GM23338 (cell line): ENCODE data around the gene TPST1. TPM values are rescaled to one million over a fixed set of nuclear protein-coding genes. Genes with fewer than 3 reads are reported as not detected.

Source experiments
- ATAC-seq: fragments of 200-7000 bp; cut with Tn5 transposase; 3 replicates; pipeline ENCODE4 v1.9.1; 2020
- DNase-seq: peaks from one replicate; pipeline ENCODE4 v3.0.0-alpha.2; 2015; ENCODE audit warnings: low spot score
- H2AFZ ChIP-seq: fragments of 200-600 bp; sonication (generic); 2 replicates; pipeline ENCODE4 v1.8.0; 2016; ENCODE audit warnings: antibody characterized with exemption, mild to moderate bottlenecking, moderate library complexity
- H3F3A ChIP-seq: fragments of 200-600 bp; sonication (generic); replicated peaks from 2 replicates; pipeline ENCODE4 v1.8.0; 2017; ENCODE audit warnings: antibody characterized with exemption, mixed run types, low read depth
- H3K27ac ChIP-seq: fragments of 200-600 bp; sonication (generic); 2 replicates; pipeline ENCODE4 v1.6.1; 2016; ENCODE audit warnings: low read depth
- H3K27me3 ChIP-seq: fragments of 200-600 bp; sonication (generic); 2 replicates; pipeline ENCODE4 v1.8.0; 2016; ENCODE audit warnings: mild to moderate bottlenecking, mixed run types, moderate library complexity; ENCODE audit not compliant: insufficient read depth
- H3K36me3 ChIP-seq: fragments of 200-600 bp; sonication (generic); 2 replicates; pipeline ENCODE4 v1.8.0; 2016; ENCODE audit warnings: mild to moderate bottlenecking; ENCODE audit not compliant: insufficient read depth
- H3K4me1 ChIP-seq: fragments of 200-600 bp; sonication (generic); 2 replicates; pipeline ENCODE4 v1.8.0; 2016; ENCODE audit warnings: mild to moderate bottlenecking, moderate library complexity; ENCODE audit not compliant: insufficient read depth
- H3K4me2 ChIP-seq: fragments of 200-600 bp; sonication (generic); 2 replicates; pipeline ENCODE4 v1.7.1; 2017; ENCODE audit warnings: mixed run types
- H3K4me3 ChIP-seq: fragments of 200-600 bp; sonication (generic); 2 replicates; pipeline ENCODE4 v1.6.1; 2016; ENCODE audit warnings: mixed run types
- H3K79me2 ChIP-seq: fragments of 200-600 bp; sonication (generic); replicated peaks from 2 replicates; pipeline ENCODE4 v1.8.0; 2017; ENCODE audit warnings: mild to moderate bottlenecking; ENCODE audit not compliant: insufficient read depth
- H3K9me2 ChIP-seq: fragments of 200-600 bp; sonication (generic); 2 replicates; pipeline ENCODE4 v1.8.0; 2017; ENCODE audit not compliant: insufficient read depth
- H4K20me1 ChIP-seq: fragments of 200-600 bp; sonication (generic); replicated peaks from 2 replicates; pipeline ENCODE4 v1.8.0; 2017; ENCODE audit warnings: mild to moderate bottlenecking; ENCODE audit not compliant: insufficient read depth
- H3K27ac Mint-ChIP-seq: 2 replicates; pipeline ENCODE4 v1.8.0; 2020; ENCODE audit warnings: inconsistent platforms, mild to moderate bottlenecking, moderate library complexity, mixed read lengths
- H3K27me3 Mint-ChIP-seq: 3 replicates; pipeline ENCODE4 v1.8.0; 2022; ENCODE audit warnings: low read depth, mild to moderate bottlenecking, moderate library complexity, mixed read lengths, inconsistent platforms; ENCODE audit not compliant: insufficient read depth, poor library complexity
- H3K36me3 Mint-ChIP-seq: 3 replicates; pipeline ENCODE4 v1.8.0; 2021; ENCODE audit warnings: low read depth, mild to moderate bottlenecking, inconsistent platforms, moderate library complexity, mixed read lengths
- H3K4me1 Mint-ChIP-seq: 3 replicates; pipeline ENCODE4 v1.8.0; 2020; ENCODE audit warnings: mild to moderate bottlenecking, inconsistent platforms, mixed read lengths
- H3K4me3 Mint-ChIP-seq: 3 replicates; pipeline ENCODE4 v1.8.0; 2021; ENCODE audit warnings: moderate library complexity, mild to moderate bottlenecking, inconsistent platforms, mixed read lengths
- H3K9me3 Mint-ChIP-seq: 3 replicates; pipeline ENCODE4 v1.8.0; 2020; ENCODE audit warnings: moderate library complexity, mild to moderate bottlenecking, inconsistent platforms, mixed read lengths
- CREB1 ChIP-seq: fragments of 250-450 bp; sonication (Bioruptor Pico); IDR thresholded peaks from 2 replicates; pipeline ENCODE4 v1.5.0; 2020; ENCODE audit warnings: low read depth, mild to moderate bottlenecking, moderate library complexity
- EZH2 ChIP-seq: fragments of 200-600 bp; sonication (generic); IDR thresholded peaks from one replicate; pipeline ENCODE4 v1.8.0; 2017; ENCODE audit warnings: antibody characterized with exemption, mild to moderate bottlenecking, low read depth; ENCODE audit not compliant: unreplicated experiment
- EZH2phosphoT487 ChIP-seq: fragments of 200-600 bp; sonication (generic); IDR thresholded peaks from one replicate; pipeline ENCODE4 v1.8.1; 2018; ENCODE audit warnings: antibody characterized with exemption; ENCODE audit not compliant: unreplicated experiment
- JUNB ChIP-seq: IDR thresholded peaks from one replicate; pipeline ENCODE4 v1.6.1; 2016; ENCODE audit warnings: antibody characterized with exemption; ENCODE audit not compliant: unreplicated experiment
- NANOG ChIP-seq: IDR thresholded peaks from 2 replicates; pipeline ENCODE4 v1.6.1; 2016; ENCODE audit warnings: antibody characterized with exemption, borderline replicate concordance
- POLR2AphosphoS5 ChIP-seq: IDR thresholded peaks from 2 replicates; pipeline ENCODE4 v1.6.1; 2016; ENCODE audit warnings: antibody characterized with exemption, low read depth
- STAT1 ChIP-seq: IDR thresholded peaks from one replicate; pipeline ENCODE4 v1.6.1; 2016; ENCODE audit warnings: antibody characterized with exemption; ENCODE audit not compliant: unreplicated experiment
- ZNF114 ChIP-seq: fragments of 250-450 bp; sonication (Bioruptor Pico); IDR thresholded peaks from 2 replicates; pipeline ENCODE4 v1.5.0; 2020; ENCODE audit warnings: mild to moderate bottlenecking, moderate library complexity
- ZNF331 ChIP-seq: fragments of 250-450 bp; sonication (Bioruptor Pico); IDR thresholded peaks from 2 replicates; pipeline ENCODE4 v1.5.0; 2020; ENCODE audit warnings: low read depth, mild to moderate bottlenecking, moderate library complexity
- polyA plus RNA-seq: library from polyadenylated mRNA; unstranded; fragments of >200 nt; fragmentation: Nextera tagmentation; extraction: Ambion mirVana; gene quantifications from 2 replicates; pipeline ENCODE4 v1.2.1, GENCODE V29; 2016
- total RNA-seq: library from RNA; depleted of rRNA; stranded (reverse); fragments of >200 nt; shearing (Covaris generic); gene quantifications from 2 replicates; pipeline ENCODE4 v1.2.3, GENCODE V29; 2014
- TF ChIP-seq, protein P1 (sequence below): fragments of 250-450 bp; sonication (Bioruptor Pico); IDR thresholded peaks from 2 replicates; pipeline ENCODE4 v1.5.0; 2020; ENCODE audit warnings: mild to moderate bottlenecking, moderate library complexity
- TF ChIP-seq, protein P2 (sequence below), 2 experiments: fragments of 200-600 bp in 1 of 2; sonication (generic) in 1 of 2; conservative IDR thresholded peaks; 2 replicates each; pipeline versions ENCODE4 v1.5.1 to v1.6.1; 2016 to 2017; ENCODE audit warnings: antibody characterized with exemption in 2 of 2, low read depth in 2 of 2, mild to moderate bottlenecking in 2 of 2, moderate library complexity in 1 of 2
- TF ChIP-seq, protein P3 (sequence below): IDR thresholded peaks from 2 replicates; pipeline ENCODE4 v1.6.1; 2016; ENCODE audit warnings: antibody characterized with exemption
- TF ChIP-seq, protein P4 (sequence below): IDR thresholded peaks from one replicate; pipeline ENCODE4 v1.6.1; 2018; ENCODE audit warnings: antibody characterized with exemption; ENCODE audit not compliant: unreplicated experiment

The TPST1 gene
- total and polyA plus RNA-seq, 2 experiments from 2014 or later = 10.7 to 19.2 TPM

DNA sequence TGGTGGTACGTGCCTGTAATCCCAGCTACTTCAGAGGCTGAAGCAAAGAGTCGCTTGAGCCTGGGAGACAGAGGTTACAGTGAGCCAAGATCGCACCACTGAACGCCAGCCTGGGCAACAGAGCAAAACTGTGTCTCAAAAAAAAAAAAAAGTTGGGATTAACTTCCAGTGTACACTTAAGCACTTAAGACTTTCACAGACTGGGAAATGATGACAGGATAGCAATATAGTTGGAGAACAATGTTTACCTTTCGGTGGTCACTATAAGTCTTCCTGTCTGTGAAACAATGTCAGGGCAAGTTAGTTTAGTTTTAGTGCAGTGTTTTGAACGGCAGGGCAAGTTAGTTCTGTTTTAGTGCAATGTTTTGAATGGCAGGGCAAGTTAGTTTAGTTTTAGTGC is 130.2 kb downstream of the TPST1 start:
- Histone ChIP-seq H3K36me3 (no peaks in the 10 kb centered on the region), H3K9me2 (no peaks in the 10 kb centered on the region), H3F3A (no peaks in the 10 kb centered on the region), H3K4me2 (no peak overlapping the region), H3K4me3 (no peak overlapping the region), H3K4me1 (no peaks in the 10 kb centered on the region), H4K20me1 (0 out of 2 replicates have a peak, but pooled peaks cover 5% of the 10 kb centered on the region), H3K27ac (no peak overlapping the region), H3K79me2 (no peaks in the 10 kb centered on the region), H3K27me3 (no peaks in the 10 kb centered on the region), H2AFZ (no peak overlapping the region)
- ATAC-seq (no peak), DNase-seq (no peak)
- Mint-ChIP-seq H3K36me3 (peaks cover 11% of the 10 kb centered on the region; the same call in 2 of the 3 replicates), H3K4me1 (no peaks in the 10 kb centered on the region), H3K4me3 (no peak overlapping the region), H3K9me3 (peaks cover 26% of the 10 kb centered on the region), H3K27me3 (peaks cover 4% of the 10 kb centered on the region), H3K27ac (no peak overlapping the region)
- TF ChIP-seq, protein P1, sequence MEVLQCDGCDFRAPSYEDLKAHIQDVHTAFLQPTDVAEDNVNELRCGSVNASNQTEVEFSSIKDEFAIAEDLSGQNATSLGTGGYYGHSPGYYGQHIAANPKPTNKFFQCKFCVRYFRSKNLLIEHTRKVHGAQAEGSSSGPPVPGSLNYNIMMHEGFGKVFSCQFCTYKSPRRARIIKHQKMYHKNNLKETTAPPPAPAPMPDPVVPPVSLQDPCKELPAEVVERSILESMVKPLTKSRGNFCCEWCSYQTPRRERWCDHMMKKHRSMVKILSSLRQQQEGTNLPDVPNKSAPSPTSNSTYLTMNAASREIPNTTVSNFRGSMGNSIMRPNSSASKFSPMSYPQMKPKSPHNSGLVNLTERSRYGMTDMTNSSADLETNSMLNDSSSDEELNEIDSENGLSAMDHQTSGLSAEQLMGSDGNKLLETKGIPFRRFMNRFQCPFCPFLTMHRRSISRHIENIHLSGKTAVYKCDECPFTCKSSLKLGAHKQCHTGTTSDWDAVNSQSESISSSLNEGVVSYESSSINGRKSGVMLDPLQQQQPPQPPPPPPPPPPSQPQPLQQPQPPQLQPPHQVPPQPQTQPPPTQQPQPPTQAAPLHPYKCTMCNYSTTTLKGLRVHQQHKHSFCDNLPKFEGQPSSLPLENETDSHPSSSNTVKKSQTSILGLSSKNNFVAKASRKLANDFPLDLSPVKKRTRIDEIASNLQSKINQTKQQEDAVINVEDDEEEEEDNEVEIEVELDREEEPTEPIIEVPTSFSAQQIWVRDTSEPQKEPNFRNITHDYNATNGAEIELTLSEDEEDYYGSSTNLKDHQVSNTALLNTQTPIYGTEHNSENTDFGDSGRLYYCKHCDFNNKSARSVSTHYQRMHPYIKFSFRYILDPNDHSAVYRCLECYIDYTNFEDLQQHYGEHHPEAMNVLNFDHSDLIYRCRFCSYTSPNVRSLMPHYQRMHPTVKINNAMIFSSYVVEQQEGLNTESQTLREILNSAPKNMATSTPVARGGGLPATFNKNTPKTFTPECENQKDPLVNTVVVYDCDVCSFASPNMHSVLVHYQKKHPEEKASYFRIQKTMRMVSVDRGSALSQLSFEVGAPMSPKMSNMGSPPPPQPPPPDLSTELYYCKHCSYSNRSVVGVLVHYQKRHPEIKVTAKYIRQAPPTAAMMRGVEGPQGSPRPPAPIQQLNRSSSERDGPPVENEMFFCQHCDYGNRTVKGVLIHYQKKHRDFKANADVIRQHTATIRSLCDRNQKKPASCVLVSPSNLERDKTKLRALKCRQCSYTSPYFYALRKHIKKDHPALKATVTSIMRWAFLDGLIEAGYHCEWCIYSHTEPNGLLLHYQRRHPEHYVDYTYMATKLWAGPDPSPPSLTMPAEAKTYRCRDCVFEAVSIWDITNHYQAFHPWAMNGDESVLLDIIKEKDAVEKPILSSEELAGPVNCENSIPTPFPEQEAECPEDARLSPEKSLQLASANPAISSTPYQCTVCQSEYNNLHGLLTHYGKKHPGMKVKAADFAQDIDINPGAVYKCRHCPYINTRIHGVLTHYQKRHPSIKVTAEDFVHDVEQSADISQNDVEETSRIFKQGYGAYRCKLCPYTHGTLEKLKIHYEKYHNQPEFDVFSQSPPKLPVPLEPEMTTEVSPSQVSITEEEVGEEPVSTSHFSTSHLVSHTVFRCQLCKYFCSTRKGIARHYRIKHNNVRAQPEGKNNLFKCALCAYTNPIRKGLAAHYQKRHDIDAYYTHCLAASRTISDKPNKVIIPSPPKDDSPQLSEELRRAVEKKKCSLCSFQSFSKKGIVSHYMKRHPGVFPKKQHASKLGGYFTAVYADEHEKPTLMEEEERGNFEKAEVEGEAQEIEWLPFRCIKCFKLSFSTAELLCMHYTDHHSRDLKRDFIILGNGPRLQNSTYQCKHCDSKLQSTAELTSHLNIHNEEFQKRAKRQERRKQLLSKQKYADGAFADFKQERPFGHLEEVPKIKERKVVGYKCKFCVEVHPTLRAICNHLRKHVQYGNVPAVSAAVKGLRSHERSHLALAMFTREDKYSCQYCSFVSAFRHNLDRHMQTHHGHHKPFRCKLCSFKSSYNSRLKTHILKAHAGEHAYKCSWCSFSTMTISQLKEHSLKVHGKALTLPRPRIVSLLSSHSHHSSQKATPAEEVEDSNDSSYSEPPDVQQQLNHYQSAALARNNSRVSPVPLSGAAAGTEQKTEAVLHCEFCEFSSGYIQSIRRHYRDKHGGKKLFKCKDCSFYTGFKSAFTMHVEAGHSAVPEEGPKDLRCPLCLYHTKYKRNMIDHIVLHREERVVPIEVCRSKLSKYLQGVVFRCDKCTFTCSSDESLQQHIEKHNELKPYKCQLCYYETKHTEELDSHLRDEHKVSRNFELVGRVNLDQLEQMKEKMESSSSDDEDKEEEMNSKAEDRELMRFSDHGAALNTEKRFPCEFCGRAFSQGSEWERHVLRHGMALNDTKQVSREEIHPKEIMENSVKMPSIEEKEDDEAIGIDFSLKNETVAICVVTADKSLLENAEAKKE (CRISPR knock-in tag) = no peak
- TF ChIP-seq JUNB = no peak
- TF ChIP-seq POLR2AphosphoS5 = no peak
- TF ChIP-seq ZNF114 = no peak
- TF ChIP-seq, protein P2, sequence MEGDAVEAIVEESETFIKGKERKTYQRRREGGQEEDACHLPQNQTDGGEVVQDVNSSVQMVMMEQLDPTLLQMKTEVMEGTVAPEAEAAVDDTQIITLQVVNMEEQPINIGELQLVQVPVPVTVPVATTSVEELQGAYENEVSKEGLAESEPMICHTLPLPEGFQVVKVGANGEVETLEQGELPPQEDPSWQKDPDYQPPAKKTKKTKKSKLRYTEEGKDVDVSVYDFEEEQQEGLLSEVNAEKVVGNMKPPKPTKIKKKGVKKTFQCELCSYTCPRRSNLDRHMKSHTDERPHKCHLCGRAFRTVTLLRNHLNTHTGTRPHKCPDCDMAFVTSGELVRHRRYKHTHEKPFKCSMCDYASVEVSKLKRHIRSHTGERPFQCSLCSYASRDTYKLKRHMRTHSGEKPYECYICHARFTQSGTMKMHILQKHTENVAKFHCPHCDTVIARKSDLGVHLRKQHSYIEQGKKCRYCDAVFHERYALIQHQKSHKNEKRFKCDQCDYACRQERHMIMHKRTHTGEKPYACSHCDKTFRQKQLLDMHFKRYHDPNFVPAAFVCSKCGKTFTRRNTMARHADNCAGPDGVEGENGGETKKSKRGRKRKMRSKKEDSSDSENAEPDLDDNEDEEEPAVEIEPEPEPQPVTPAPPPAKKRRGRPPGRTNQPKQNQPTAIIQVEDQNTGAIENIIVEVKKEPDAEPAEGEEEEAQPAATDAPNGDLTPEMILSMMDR (conservative IDR thresholded peaks at IDR 0.05; ENCODE audit: low read depth in 2 of 2) = no peak
- TF ChIP-seq EZH2phosphoT487 = no peak
- no peak for TF ChIP-seq NANOG
- no peak for TF ChIP-seq CREB1 (CRISPR knock-in tag)
- no peak for TF ChIP-seq STAT1
- TF ChIP-seq, protein P3, sequence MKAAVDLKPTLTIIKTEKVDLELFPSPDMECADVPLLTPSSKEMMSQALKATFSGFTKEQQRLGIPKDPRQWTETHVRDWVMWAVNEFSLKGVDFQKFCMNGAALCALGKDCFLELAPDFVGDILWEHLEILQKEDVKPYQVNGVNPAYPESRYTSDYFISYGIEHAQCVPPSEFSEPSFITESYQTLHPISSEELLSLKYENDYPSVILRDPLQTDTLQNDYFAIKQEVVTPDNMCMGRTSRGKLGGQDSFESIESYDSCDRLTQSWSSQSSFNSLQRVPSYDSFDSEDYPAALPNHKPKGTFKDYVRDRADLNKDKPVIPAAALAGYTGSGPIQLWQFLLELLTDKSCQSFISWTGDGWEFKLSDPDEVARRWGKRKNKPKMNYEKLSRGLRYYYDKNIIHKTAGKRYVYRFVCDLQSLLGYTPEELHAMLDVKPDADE = no peak
- TF ChIP-seq EZH2 = no peak
- TF ChIP-seq, protein P4, sequence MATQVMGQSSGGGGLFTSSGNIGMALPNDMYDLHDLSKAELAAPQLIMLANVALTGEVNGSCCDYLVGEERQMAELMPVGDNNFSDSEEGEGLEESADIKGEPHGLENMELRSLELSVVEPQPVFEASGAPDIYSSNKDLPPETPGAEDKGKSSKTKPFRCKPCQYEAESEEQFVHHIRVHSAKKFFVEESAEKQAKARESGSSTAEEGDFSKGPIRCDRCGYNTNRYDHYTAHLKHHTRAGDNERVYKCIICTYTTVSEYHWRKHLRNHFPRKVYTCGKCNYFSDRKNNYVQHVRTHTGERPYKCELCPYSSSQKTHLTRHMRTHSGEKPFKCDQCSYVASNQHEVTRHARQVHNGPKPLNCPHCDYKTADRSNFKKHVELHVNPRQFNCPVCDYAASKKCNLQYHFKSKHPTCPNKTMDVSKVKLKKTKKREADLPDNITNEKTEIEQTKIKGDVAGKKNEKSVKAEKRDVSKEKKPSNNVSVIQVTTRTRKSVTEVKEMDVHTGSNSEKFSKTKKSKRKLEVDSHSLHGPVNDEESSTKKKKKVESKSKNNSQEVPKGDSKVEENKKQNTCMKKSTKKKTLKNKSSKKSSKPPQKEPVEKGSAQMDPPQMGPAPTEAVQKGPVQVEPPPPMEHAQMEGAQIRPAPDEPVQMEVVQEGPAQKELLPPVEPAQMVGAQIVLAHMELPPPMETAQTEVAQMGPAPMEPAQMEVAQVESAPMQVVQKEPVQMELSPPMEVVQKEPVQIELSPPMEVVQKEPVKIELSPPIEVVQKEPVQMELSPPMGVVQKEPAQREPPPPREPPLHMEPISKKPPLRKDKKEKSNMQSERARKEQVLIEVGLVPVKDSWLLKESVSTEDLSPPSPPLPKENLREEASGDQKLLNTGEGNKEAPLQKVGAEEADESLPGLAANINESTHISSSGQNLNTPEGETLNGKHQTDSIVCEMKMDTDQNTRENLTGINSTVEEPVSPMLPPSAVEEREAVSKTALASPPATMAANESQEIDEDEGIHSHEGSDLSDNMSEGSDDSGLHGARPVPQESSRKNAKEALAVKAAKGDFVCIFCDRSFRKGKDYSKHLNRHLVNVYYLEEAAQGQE = no peak
- no peak for TF ChIP-seq ZNF331
